Measurements from ENCODE around the gene SYTL3.

- TF ChIP-seq POLR2A (IDR thresholded peaks at IDR 0.05), result no peak
- TF ChIP-seq CTCF (IDR thresholded peaks at IDR 0.05), result no peak
- TF ChIP-seq EP300 (IDR thresholded peaks at IDR 0.05), result no peak
Measured at GRCh38 chr6:158609455-158610155, 40.2 kb upstream of the SYTL3 start.

Measured in stomach (tissue), 4 donors.